SW480 (cell line): ENCODE data around the gene CADPS.

Experiments used
- DNase-seq: peaks from one replicate; pipeline ENCODE4 v3.0.0-alpha.2; 2016; ENCODE audit warnings: low spot score

Gene CADPS

DNA sequence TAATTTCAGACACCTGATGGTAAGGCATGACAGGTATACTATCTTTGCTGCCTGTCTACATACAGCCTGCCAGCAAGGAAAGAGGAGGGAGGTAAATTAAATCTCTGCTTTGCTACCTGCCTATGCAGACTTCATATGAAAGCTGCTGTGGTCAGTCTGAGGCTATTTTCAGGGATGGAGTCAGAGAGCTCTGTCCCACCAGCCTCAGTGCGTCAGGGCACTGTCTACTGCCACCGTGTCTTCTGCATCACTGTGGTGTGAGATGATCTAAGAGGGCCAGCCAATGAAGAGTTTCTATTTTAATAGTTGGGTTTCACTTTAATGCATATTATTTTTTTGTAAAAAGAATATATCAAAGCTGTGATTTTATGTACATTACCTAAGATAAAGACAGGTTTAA, 125.6 kb downstream of the CADPS start:
- no peak for DNase-seq

DNA sequence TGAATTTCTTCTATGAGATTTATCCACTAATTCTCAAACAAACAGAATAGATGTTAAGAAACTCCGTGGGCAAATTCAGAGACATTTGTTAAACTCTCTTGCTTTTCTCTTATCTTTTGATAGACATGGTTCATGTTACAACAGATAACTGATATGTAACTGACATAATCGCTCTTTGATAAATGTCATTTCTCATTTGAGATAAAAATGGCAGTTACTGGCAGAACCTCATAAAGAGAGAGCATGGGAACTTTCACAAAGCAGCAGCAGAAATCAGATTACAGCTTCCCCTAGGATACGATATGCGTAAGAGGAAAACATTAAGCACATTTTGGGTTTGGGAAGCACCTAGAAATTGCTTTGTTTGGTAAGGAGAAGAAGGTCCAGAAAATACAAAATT, 126.1 kb downstream of the CADPS start:
- DNase-seq = no peak

DNA sequence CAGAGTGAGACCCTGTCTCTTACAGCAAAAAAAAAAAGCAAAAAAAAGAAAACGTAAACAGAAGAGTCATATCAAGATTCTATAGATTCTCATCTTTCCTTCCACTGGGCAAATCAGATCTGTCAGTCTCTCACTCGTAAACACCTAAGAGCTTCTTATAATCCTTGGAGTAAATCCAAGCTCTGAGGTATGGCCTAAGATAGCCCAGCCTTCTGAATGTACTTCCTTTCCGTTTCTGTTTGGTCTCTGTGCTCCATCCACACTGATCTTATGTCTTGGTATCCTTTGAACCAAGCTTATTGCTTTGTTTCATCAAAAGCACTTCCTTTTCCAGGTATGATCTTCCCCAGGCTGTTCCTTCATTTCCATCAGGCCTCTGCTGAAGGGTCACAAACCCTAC, 137.8 kb downstream of the CADPS start:
- no peak for DNase-seq

DNA sequence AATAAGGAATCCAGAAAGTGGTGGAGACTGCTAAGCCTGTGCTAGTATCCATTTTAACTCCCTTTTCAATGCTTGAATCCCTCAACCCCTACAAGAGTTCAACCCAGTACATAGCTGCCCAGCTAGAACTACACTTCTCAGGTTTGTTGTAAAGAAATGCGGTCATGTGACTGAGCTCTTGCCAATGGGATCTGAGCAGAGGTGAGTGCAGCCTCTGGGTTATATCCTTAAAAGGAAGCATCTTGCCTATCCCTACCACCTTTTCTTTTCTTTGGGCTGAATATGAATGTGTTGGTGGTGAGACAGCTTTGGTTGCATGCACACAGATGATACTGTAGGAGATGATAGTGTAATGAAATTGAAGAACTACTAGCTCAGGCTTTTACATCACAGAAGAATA, 139.7 kb downstream of the CADPS start:
- no peak for DNase-seq

DNA sequence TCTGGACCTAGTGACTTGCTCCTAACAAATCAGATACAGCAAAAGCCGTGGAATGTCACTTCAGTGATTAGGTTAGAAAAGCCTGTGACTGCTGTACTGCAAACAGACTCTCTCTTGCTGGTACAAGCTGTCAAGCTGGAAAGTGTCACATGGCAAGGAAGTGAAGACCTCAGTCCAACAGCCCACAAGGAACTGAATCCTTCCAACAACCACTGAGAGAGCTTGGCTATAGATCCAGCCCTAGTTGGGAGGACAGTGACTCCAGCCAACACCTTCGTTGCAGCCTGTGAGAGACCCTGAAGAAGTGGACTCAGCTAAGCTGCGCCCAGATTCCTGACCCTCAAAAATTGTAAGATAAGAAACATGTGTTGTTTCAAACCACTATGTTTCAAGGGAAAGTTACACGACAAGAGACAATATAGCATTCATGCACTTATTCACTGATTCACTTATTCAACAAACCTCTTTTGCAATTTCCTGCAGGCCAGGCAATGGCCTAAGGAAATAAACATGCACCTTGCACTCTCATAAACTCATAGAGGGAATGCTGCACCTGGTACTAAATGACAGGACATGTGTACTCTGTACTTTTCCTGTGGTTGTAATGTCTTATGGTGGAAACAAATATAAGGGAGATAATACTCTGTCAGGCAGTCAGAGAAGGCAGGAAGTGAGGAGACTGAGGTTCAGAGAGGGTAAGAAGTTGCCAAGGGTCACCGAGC, 142.9 kb downstream of the CADPS start:
- DNase-seq = no peak

DNA sequence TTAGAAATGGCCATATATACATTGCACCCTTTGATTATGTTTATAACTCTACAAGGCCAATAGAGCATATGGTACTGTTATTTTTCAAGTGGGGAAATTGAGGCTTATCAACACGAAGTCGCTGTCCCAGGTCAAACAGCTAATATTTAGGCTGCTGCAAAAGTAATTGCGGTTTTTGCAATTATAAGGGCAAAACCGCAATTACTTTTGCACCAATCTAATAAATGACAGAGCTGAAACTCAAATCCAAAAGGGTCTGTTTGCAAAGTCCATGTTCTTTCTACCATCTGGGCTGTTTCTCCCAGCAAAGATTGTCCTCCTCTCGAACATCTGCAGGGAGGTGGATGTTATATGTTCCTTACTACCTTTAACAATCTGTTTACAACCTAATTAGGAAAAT, 147.2 kb downstream of the CADPS start:
- no peak for DNase-seq

DNA sequence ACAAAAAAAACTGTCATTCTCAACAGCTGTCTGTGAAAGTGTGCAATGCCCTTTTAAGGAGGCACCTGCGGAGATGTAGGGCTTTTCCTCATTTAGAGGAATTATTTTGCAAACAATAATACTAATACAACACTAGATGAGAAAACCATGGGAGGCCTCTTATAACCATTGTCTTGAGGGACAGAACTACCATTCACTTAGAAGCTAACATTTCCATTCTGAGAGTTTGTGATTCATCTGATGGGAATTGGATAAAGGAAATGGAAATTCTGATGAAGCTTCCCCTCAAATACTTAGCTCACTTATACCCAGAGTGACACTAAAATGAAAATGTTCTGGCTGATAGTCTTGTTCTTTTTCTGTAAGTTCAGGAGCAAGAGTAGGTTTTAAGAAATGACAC, 147.7 kb downstream of the CADPS start:
- DNase-seq = no peak

DNA sequence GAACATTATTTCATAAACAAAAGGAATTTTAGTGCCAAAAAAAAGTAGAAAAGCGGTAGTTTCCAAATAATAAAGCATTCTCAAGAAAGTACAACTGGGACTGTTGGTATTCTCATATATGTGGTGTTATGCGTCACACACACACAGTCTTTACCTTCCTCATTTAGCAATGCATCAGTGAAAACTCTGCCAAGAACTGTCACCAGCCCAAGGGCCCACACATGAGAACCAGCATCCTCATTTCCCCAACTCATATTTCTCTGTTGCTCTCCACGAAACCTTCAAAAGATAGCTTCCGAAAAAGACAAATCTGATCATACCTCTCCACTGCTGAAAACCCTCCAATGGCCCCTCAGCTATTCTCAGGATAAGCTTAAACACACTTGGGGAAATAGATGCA, 150.7 kb downstream of the CADPS start:
- DNase-seq = no peak

DNA sequence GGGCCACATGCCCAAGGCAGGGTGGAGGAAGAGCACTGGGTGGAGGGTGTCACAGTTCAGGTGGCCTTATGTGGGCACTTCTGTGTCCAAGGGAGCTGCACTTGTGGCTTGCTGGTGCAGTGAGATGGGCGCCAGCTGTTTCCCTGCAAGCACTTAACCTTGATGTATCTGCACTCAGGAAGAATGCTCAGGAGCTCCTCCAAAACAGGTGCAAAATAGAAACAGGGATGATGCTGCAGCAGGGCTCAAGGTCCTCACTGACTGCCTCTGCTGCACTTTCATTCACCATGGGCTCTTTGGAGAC, 151.3 kb downstream of the CADPS start:
- no peak for DNase-seq

DNA sequence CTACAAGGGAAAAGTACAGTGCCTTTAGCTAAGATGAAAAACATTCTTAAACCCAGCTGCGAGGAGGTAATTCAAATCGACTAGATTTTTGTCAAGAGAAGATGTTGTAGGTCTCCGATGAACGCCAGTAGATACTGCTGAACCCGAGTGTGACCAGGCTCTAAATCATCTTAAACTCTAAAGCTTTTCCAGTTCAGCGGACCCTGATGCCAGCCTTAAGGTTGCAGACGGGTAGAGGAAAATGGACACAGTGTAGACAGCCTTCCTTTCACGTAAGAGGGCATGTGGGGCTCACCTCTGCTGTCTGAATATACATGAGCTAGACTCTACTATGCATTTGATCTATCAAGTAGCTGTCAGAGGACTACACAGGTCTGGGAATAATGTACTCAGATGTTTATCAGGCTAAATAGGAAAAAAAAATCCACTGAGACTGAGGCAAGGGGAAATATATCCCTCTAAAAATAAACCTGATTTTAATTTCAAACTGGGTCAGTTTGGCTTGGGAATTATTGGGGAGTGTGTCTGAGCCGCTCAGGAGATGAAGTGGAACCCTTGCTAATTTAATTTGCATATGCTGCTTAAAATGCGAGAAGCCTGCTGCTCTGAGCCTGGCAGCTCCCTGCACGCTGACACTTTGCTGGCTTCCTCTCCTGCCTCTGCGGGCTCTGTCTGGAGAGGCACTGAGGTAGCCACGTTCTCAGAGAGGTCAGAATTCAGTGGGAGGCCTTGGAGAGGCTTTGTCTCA, 151.9 kb downstream of the CADPS start:
- DNase-seq = no peak

DNA sequence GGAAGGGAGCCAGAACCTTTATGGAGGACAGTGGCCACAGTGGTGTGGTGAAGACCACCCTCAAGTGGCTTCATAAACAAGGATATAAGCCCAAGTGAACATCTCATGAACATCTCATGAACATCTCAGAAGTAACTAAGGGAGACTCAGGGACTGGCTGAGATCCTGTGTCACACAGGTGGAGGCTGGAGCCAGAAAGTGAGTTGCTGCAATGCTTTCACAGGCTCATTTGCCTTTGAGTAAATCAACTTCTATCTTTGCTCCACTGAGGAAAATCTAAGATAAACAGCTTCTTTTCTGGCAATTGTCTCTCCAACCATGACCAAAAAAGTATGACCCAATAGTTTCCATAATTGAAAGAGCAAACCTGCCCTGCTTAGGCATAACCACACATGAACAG, 152.9 kb downstream of the CADPS start:
- DNase-seq = no peak

DNA sequence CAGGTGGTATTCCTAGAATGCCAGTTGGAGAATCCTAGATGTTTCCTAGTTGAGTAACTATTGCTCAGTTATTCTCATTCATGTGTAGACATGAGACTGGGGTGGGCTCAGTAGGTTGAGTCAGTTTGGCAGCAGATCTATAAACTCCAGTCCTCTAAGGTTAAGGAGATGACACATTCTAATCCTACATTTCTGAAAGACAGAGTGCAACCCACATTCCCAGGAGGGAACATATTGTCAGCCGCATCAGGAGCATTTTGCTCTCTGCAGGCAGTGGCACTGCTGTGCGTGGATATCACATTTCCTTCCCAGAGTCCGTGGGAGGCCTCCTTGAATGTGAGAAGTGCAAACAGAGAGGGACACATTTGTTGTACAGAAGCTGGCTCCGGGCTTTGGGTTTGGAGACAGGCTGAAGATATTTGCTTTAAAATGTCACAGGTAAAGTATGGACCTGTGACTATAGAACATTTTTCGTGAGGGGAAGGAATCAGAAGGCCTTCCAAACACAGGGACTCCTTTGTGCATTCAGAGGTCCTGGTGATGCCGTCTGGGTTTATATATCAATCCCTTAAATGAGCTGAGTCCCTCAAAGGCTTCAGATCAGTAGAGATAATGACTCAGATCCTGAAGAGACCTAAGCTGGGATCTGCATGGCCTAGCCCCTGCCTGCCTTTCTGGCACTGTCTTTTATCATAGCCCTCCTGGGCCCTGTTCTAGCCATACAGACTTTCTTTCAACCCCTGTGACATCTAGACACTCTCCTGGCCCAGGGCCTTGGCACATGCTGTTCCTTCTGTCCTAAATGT, 156.5 kb downstream of the CADPS start:
- no peak for DNase-seq

DNA sequence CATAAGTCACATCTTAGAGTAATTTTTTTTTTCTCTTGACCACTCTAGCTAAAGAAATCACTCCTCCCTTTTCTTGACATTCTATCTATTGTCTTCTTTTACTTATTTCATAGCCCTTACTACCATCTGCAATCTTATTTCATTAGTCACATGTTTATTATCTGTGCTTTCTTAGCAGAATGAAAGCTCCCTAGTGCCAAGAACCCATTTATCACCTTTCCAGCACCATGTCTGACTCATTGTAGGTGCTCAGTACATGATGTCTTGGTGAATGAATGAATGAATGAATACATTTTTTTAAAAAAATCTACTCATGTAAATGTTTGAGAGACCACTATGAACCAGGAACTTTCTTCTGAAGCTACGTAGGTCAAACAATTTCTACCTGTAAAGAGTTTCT, 157.2 kb downstream of the CADPS start:
- no peak for DNase-seq

DNA sequence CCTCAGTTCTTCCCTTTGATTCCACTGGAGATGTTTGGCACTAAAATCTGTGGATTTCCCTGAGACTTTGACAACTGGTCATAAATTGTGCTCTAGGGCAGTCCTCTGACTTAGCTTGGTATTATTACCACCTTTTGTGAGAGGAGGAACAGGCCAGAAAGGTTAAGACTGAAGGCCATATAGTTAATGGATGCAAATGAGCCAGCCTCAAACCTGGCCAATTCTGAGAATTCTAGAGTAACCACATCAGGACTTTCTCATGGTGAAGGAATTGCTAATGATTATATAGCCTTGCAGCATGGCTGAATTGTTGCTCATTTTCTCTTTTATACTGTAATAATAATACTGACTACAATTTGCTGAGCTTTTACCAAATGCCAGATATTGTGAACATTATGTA, 162.5 kb downstream of the CADPS start:
- no peak for DNase-seq

DNA sequence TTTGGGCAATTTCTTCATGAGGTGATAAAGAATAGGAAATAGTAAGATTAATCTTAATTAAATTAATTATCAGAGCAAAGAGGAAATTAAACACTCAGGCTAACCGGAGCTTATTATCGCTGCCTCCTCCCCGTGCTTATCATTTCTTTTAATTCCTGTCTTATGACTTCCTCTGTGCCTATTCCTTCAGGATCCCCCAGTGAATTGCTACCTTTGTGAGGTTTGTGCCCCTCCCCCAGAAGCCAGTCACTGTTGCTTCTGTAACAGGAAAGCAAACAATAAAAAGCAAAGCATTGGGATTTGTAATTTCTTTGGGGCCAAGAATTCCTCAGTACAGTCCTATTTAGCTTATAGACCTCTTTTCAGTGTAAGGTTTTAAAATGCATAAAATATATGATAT, 164.5 kb downstream of the CADPS start:
- DNase-seq = no peak

DNA sequence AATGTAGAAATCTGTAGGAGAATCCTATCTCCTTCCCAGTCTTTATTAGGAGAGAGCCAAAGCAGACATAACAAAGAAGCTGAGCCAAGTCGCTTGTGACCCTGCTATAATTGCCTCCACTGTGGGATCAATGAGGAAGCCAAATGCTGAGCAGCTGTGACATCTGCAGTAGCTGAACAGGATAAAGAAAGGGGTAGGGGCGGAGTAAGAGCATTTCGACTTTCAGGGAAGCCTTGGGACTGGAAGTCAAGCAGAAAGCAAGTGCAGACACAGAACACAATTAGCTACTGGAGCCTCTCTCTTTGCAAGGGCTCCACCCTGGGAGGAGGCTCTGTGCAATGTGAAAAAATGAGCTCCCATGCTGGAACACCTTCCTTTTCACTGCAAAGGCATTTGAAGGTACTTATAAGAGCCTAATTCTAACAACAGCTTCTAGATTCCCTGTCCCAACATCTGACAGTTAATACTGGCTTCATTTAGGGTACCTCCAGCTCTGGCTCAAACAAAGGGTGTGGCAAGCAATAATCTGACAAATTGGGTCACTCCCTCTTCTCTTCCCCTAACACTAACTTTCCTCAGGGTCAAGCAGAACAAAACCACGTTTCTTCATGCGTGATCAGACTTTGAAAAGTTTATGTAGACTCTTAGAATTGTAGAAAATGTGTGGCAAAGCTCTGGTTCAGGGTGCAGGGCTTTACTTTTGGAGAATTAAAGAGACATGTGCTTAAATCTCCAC, 166.4 kb downstream of the CADPS start:
- no peak for DNase-seq

DNA sequence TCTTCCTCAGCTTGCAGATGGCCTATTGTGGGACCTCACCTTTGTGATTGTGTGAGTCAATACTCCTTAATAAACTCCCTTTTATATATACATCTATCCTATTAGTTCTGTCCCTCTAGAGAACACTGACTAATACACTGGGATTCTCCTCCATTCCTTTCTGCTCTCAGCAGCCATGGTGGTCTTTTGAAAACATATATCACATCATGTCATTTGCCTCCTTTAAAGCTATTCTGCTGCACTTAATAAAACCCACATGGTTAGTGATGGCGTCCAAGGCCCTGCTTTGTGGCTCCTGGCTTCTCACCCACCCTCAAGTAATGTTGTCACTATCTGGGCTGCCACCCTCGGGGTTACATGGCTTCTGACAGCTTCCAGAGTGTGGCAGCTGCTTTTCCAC, 169.5 kb downstream of the CADPS start:
- DNase-seq = no peak

DNA sequence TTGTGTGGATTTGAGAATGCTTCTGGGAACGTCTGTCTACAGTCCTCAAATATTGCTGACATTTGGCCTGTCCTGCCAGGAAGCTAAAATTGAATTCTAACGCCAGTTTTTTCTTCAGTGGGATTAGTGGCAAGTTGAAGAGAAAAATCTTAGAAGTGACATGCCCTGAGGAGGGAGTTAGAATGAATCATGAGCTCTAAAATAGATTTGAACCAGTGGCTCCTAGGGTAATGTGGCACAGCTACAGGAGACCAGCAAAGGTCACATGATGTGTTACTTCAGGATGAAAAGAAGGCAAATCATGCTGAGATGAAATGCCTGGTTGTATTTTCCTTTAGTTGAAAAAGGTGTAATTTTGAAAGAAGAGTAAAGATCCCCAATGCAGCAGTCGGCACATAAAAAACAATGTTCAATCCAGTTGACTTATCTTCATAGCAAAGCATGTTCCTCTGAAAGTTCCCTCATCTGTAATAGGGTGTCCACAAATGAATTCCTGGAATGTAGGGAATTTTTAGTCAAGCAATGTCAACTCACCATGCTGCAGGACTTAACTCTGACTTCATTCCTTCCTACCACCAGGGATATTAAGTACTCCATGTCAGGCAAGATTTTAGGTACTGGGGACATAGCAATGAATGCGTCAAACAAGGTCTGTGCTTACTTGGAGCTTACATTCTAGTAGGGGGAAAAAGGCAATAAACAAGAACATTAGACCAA, 171.6 kb downstream of the CADPS start:
- no peak for DNase-seq

DNA sequence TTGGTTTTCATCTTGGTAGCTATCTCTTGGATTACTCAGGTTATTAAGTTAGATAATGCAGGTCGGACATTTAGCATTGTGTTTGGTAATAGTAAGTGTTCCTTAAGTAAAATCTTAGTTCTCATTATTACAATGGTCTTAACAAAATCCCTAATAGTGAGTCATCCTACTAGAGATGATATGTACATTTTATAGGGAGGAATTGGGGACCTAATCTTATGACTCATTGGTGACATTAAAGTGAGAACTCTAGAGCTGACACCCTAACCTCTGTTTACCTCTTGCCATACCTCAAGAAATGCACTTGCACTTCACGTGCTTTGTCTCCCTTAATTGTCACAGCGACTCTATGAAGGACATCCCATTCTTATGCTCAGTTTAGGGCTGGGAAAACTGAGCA, 174.9 kb downstream of the CADPS start:
- DNase-seq = no peak

DNA sequence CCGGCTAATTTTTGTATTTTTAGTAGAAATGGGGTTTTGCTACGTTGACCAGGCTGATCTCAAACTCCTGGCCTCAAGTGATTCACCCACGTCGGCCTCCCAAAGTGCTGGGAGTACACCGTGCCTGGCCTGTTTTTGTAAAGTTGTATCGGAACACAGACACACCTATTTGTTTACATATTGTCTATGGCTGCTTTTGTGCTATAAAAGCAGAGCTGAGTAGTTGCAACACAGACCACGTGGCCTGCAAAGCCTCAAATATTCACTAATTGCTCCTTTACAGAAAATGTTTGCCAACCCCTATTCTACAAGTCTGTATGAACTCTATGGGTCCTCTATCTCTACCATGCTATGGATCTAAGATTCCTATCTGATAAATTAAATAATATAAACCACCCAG, 175.5 kb downstream of the CADPS start:
- no peak for DNase-seq

DNA sequence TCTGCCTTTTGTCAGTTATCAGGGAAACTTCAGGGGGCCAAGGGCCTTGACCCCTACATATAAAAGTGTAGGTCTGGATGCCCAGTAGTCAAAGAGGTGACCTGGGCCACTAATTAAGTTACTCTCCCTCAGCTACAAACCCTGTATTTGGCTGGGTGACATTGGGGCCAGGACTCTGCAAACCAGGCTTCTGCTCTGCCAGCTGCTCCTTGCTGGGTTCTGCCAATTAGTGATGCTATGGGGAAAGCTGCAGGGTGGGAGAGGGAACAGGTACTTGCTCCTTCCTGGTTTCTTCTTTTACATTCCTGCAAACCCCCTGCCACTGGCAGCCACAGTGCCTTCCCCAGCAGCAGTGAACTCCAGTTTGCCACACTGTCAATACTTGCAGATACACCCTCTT, 179.2 kb downstream of the CADPS start:
- no peak for DNase-seq

DNA sequence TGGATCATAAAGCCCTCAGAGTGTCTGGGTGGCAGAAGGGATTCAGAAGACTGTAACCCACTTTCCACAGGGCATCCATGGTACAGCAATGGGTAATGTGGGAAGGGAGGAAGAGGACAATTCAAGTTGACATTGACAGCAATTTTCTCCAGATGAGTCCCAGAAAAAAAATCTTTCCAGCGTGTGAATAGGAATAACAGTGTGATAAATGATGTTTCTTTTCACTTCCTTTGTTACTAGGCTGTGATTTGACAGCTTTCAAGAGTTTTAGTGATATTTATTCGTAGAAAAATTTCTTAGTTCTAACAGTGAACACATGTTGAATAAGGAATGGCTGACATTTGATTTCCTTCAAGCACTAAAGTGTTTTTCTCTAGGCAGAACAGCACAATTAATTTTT, 186.4 kb downstream of the CADPS start:
- no peak for DNase-seq
